T47D (cell line): ENCODE results near the gene MCU.

Source experiments
- DNase-seq, 2 experiments: peaks; one replicate each; pipeline versions ENCODE4 v3.0.0 to v3.0.0-alpha.2; 2011 to 2012; ENCODE audit warnings: low read depth in 1 of 2, low spot score in 1 of 2
- JUND ChIP-seq: IDR thresholded peaks from 2 replicates; pipeline ENCODE4 v1.6.1; 2012; ENCODE audit warnings: low read depth
- in situ Hi-C: cut with HindIII; loops from 2 replicates; pipeline ENCODE4 v1.10.0; 2016; ENCODE audit warnings: low sequenced_read_pairs, low pct_unique_long_range_greater_than_20kb

Gene MCU

DNA sequence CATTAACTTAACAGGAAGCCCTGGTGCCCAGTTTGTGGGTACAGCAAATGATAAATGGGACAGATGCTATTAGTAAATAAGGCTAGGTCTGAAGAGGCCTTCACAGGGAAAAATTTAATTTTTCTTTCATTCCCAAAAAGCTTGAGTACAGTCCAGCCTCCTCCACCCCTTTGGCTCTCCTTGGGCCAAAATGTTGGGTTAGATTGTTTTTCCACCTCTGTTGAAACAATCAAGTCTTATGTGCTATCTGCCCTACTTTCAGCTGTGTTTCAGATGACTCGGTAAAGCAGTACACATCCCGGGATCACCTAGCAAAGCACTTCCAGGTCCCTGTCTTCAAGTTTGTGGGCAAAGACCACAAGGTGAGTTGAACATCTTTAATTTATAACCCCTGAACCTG is 238.3 kb downstream of the MCU start:
- DNase-seq = no peak

DNA sequence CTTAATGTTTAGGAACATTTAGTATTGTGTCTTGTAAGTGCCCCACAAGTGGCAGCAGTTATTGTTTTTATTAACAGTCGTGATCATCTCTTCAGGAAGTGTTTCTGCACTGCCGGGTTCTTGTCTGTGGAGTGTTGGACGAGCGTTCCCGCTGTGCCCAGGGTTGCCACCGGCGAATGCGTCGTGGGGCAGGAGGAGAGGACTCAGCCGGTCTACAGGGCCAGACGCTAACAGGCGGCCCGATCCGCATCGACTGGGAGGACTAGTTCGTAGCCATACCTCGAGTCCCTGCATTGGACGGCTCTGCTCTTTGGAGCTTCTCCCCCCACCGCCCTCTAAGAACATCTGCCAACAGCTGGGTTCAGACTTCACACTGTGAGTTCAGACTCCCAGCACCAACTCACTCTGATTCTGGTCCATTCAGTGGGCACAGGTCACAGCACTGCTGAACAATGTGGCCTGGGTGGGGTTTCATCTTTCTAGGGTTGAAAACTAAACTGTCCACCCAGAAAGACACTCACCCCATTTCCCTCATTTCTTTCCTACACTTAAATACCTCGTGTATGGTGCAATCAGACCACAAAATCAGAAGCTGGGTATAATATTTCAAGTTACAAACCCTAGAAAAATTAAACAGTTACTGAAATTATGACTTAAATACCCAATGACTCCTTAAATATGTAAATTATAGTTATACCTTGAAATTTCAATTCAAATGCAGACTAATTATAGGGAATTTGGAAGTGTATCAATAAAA is 240.5 kb downstream of the MCU start:
- TF ChIP-seq JUND = no peak
- in situ Hi-C loops = no loop called here
- no peak for DNase-seq

More for the DNA sequence above, 238.3 kb downstream of the MCU start:
- no peak for TF ChIP-seq JUND
- in situ Hi-C loops = no loop called here

GRCh38 chr10:72935361-72935760 is 243.4 kb downstream of the MCU start:
- TF ChIP-seq JUND = no peak
- in situ Hi-C loops = no loop called here
- no peak for DNase-seq
